SK-N-SH (cell line): Measurements from ENCODE around the gene FOXG1. TPM values are rescaled to one million over a fixed set of nuclear protein-coding genes. Genes with fewer than 3 reads are reported as not detected.

Experiments
- CTCF ChIA-PET: fragments of 300-600, 350-600 bp; formaldehyde crosslinking; extraction: SDS; loops from one replicate; lab custom pipeline; 2021; lab: Yijun Ruan, JAX
- POLR2A ChIA-PET: fragments of 350-600 bp; sonication (Branson Sonifier 250); formaldehyde crosslinking; extraction: SDS; loops from one replicate; lab custom pipeline; 2020; ENCODE audit warnings: antibody characterized with exemption, inconsistent platforms; lab: Yijun Ruan, JAX
- DNase-seq: peaks from one replicate; pipeline ENCODE4 v3.0.0; 2012
- H2AFZ ChIP-seq: fragments of 200-600 bp; sonication (generic); 2 replicates; pipeline ENCODE4 v1.8.1; 2016; ENCODE audit warnings: antibody characterized with exemption, mild to moderate bottlenecking, low read depth
- H3F3A ChIP-seq: fragments of 200-600 bp; sonication (generic); replicated peaks from 2 replicates; pipeline ENCODE3; 2016; ENCODE audit warnings: antibody characterized with exemption, mild to moderate bottlenecking; ENCODE audit not compliant: insufficient read depth
- H3K27ac ChIP-seq, 2 experiments: fragments of 200-500 bp in 1 of 2; fragments of 200-600 bp in 1 of 2; sonication (Bioruptor generic) in 1 of 2; sonication (generic), shearing (Covaris generic) in 1 of 2; 2 replicates each; pipeline versions ENCODE4 v1.5.1 to v1.6.1; 2014 to 2016; ENCODE audit warnings: low read depth in 2 of 2, inconsistent platforms in 1 of 2, low read length in 1 of 2, mild to moderate bottlenecking in 1 of 2, mixed read lengths in 1 of 2
- H3K27me3 ChIP-seq: fragments of 200-600 bp; sonication (generic), shearing (Covaris generic); 2 replicates; pipeline ENCODE4 v1.6.1; 2016; ENCODE audit warnings: mixed run types; ENCODE audit not compliant: insufficient read depth
- H3K36me3 ChIP-seq, 2 experiments: fragments of 200-500 bp in 1 of 2; fragments of 200-600 bp in 1 of 2; sonication (Bioruptor generic) in 1 of 2; sonication (generic) in 1 of 2; replicated peaks in 1 of 2; 2 replicates each; pipeline versions ENCODE3 to v1.5.1; 2014 to 2016; ENCODE audit warnings: low read length in 1 of 2, mild to moderate bottlenecking in 1 of 2; ENCODE audit not compliant: insufficient read depth in 2 of 2, control insufficient read depth in 1 of 2
- H3K4me1 ChIP-seq, 2 experiments: fragments of 200-500 bp in 1 of 2; fragments of 200-600 bp in 1 of 2; sonication (Bioruptor generic) in 1 of 2; sonication (generic), shearing (Covaris generic) in 1 of 2; 2 replicates each; pipeline versions ENCODE4 v1.5.1 to v1.6.1; 2014 to 2016; ENCODE audit warnings: low read depth in 1 of 2, low read length in 1 of 2, mixed run types in 1 of 2; ENCODE audit not compliant: insufficient read depth in 2 of 2, control insufficient read depth in 1 of 2
- H3K4me2 ChIP-seq: fragments of 200-600 bp; sonication (generic), shearing (Covaris generic); 2 replicates; pipeline ENCODE4 v1.6.1; 2017; ENCODE audit warnings: mixed run types
- H3K4me3 ChIP-seq, 2 experiments: fragments of 200-500 bp in 1 of 2; fragments of 200-600 bp in 1 of 2; sonication (Bioruptor generic) in 1 of 2; sonication (generic), shearing (Covaris generic) in 1 of 2; 2 replicates each; pipeline versions ENCODE4 v1.5.1 to v1.8.1; 2014 to 2016; ENCODE audit warnings: low read depth in 2 of 2, inconsistent platforms in 1 of 2, low read length in 1 of 2, mild to moderate bottlenecking in 1 of 2, mixed read lengths in 1 of 2, moderate library complexity in 1 of 2
- H3K79me2 ChIP-seq: fragments of 200-600 bp; sonication (generic); 2 replicates; pipeline ENCODE4 v1.8.1; 2017; ENCODE audit warnings: mild to moderate bottlenecking; ENCODE audit not compliant: insufficient read depth
- H3K9ac ChIP-seq: fragments of 200-600 bp; sonication (generic); 2 replicates; pipeline ENCODE4 v1.6.1; 2017; ENCODE audit warnings: mixed run types
- H3K9me2 ChIP-seq: fragments of 200-600 bp; sonication (generic); 2 replicates; pipeline ENCODE4 v1.6.1; 2017; ENCODE audit warnings: mixed run types
- H3K9me3 ChIP-seq: fragments of 200-600 bp; sonication (generic); 2 replicates; pipeline ENCODE4 v1.6.1; 2017; ENCODE audit warnings: mixed run types, mild to moderate bottlenecking, moderate library complexity
- H4K20me1 ChIP-seq: fragments of 200-600 bp; sonication (generic); 2 replicates; pipeline ENCODE4 v1.6.1; 2017; ENCODE audit warnings: mild to moderate bottlenecking, mixed run types; ENCODE audit not compliant: insufficient read depth
- CHD2 ChIP-seq: fragments of 150-350 bp; IDR thresholded peaks from 2 replicates; pipeline ENCODE4 v1.6.1; 2018; ENCODE audit warnings: low read length; ENCODE audit not compliant: partially characterized antibody
- CTCF ChIP-seq: fragments of 200-600 bp; sonication (generic); IDR thresholded peaks from 2 replicates; pipeline ENCODE4 v1.6.1; 2017; ENCODE audit warnings: antibody characterized with exemption, mild to moderate bottlenecking, moderate library complexity
- EZH2phosphoT487 ChIP-seq: fragments of 200-600 bp; sonication (generic); IDR thresholded peaks from 2 replicates; pipeline ENCODE4 v1.6.1; 2017; ENCODE audit warnings: low read depth, mixed run types, mild to moderate bottlenecking, antibody characterized with exemption, moderate library complexity, borderline replicate concordance
- FOSL2 ChIP-seq: IDR thresholded peaks from 2 replicates; pipeline ENCODE4 v1.4.0; 2012; ENCODE audit warnings: low read depth, mild to moderate bottlenecking, moderate library complexity, borderline replicate concordance
- FOXJ3 ChIP-seq: sonication (generic); formaldehyde crosslinking; IDR thresholded peaks from 2 replicates; pipeline ENCODE4 v1.5.1; 2020; ENCODE audit warnings: mild to moderate bottlenecking, missing genetic modification reagents
- FOXM1 ChIP-seq: IDR thresholded peaks from 2 replicates; pipeline ENCODE4 v1.4.0; 2012; ENCODE audit warnings: low read depth, mild to moderate bottlenecking
- GABPA ChIP-seq: IDR thresholded peaks from 2 replicates; pipeline ENCODE4 v1.4.0; 2012; ENCODE audit warnings: low read depth, mild to moderate bottlenecking
- GATA2 ChIP-seq: sonication (generic); formaldehyde crosslinking; IDR thresholded peaks from 2 replicates; pipeline ENCODE4 v1.5.0; 2020; ENCODE audit warnings: mild to moderate bottlenecking, missing genetic modification reagents
- MAX ChIP-seq: IDR thresholded peaks from 2 replicates; pipeline ENCODE4 v1.4.0; 2012; ENCODE audit warnings: low read depth
- MXI1 ChIP-seq: IDR thresholded peaks from 2 replicates; pipeline ENCODE4 v1.6.1; 2012; ENCODE audit warnings: mild to moderate bottlenecking, low read depth, low read length, improper control_type of control experiment
- POLR2AphosphoS5 ChIP-seq: IDR thresholded peaks from 2 replicates; pipeline ENCODE4 v1.6.1; 2012; ENCODE audit warnings: low read depth, low read length
- RFX5 ChIP-seq: IDR thresholded peaks from 2 replicates; pipeline ENCODE4 v1.6.1; 2012; ENCODE audit warnings: mild to moderate bottlenecking, improper control_type of control experiment, low read length
- RXRA ChIP-seq: IDR thresholded peaks from 2 replicates; pipeline ENCODE4 v1.4.0; 2012; ENCODE audit warnings: low read depth, mild to moderate bottlenecking, borderline replicate concordance
- SMC3 ChIP-seq: IDR thresholded peaks from 2 replicates; pipeline ENCODE4 v1.6.1; 2012; ENCODE audit warnings: low read depth, low read length, improper control_type of control experiment
- TAF1 ChIP-seq: IDR thresholded peaks from 2 replicates; pipeline ENCODE4 v1.6.1; 2012; ENCODE audit warnings: low read depth, mild to moderate bottlenecking, low read length, moderate library complexity, borderline replicate concordance
- TEAD4 ChIP-seq: IDR thresholded peaks from 2 replicates; pipeline ENCODE4 v1.4.0; 2012; ENCODE audit warnings: mild to moderate bottlenecking, borderline replicate concordance; ENCODE audit not compliant: insufficient read depth
- USF2 ChIP-seq: fragments of 150-350 bp; IDR thresholded peaks from 2 replicates; pipeline ENCODE4 v1.6.1; 2017; ENCODE audit warnings: antibody characterized with exemption, low read length, low read depth, borderline replicate concordance
- YY1 ChIP-seq: IDR thresholded peaks from 2 replicates; pipeline ENCODE4 v1.4.0; 2012; ENCODE audit warnings: low read depth, mild to moderate bottlenecking
- WGBS: methylation state at CpG from one replicate; pipeline ENCODE4 v1.1.6; 2017; ENCODE audit warnings: low lambda C conversion rate; 5-methylcytosine and 5-hydroxymethylcytosine counted together
- polyA plus RNA-seq, 3 experiments: library from polyadenylated mRNA; depleted of rRNA; stranded (reverse); fragments of >200 nt; gene quantifications; 2 replicates each; pipeline ENCODE4 v1.2.3, GENCODE V29; 2012
- TF ChIP-seq, protein P1 (sequence below): IDR thresholded peaks from 2 replicates; pipeline ENCODE4 v1.4.0; 2012; ENCODE audit warnings: low read depth, borderline replicate concordance

The FOXG1 gene
- polyA plus RNA-seq, 1 of the 3 experiments (the other 2 are of a cell fraction): not detected

DNA sequence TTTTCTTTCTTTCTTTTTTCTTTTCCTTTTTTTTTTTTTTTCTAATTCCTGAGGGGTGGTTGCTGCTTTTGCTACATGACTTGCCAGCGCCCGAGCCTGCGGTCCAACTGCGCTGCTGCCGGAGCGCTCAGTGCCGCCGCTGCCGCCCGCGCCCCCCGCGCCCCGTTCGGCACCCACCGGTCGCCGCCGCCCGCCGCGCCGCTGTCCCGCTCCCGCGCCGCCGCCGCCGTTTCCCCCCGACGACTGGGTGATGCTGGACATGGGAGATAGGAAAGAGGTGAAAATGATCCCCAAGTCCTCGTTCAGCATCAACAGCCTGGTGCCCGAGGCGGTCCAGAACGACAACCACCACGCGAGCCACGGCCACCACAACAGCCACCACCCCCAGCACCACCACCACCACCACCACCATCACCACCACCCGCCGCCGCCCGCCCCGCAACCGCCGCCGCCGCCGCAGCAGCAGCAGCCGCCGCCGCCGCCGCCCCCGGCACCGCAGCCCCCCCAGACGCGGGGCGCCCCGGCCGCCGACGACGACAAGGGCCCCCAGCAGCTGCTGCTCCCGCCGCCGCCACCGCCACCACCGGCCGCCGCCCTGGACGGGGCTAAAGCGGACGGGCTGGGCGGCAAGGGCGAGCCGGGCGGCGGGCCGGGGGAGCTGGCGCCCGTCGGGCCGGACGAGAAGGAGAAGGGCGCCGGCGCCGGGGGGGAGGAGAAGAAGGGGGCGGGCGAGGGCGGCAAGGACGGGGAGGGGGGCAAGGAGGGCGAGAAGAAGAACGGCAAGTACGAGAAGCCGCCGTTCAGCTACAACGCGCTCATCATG lies 654 bp downstream of the FOXG1 start:
- POLR2A ChIA-PET: no interaction called here
- DNase-seq: no peak
- no peak overlapping the region for H3K4me2 ChIP-seq
- no peaks in the 10 kb centered on the region for H3K36me3 ChIP-seq
- no peaks in the 10 kb centered on the region for H3K9me2 ChIP-seq
- H3K79me2 ChIP-seq: no peaks in the 10 kb centered on the region
- peaks cover 58% of the 10 kb centered on the region for H3K27me3 ChIP-seq
- H3K9ac ChIP-seq: no peak overlapping the region
- no peaks in the 10 kb centered on the region for H3K9me3 ChIP-seq
- H3K4me1 ChIP-seq: no peaks in the 10 kb centered on the region
- H3K4me3 ChIP-seq: no peak overlapping the region
- H3K27ac ChIP-seq: no peak overlapping the region
- 21% methylated on average over 62 of the region's 100 CpGs for WGBS
- TF ChIP-seq GABPA: no peak
- TF ChIP-seq FOSL2: no peak
- no peak for TF ChIP-seq POLR2AphosphoS5
- TF ChIP-seq EZH2phosphoT487: no peak
- no peak for TF ChIP-seq MAX
- no peak for TF ChIP-seq CHD2
- no peak for TF ChIP-seq GATA2 (CRISPR knock-in tag)
- TF ChIP-seq, protein P1, sequence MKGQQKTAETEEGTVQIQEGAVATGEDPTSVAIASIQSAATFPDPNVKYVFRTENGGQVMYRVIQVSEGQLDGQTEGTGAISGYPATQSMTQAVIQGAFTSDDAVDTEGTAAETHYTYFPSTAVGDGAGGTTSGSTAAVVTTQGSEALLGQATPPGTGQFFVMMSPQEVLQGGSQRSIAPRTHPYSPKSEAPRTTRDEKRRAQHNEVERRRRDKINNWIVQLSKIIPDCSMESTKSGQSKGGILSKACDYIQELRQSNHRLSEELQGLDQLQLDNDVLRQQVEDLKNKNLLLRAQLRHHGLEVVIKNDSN: no peak
- TF ChIP-seq TAF1: no peak
- CTCF ChIA-PET: interaction anchor here (3.6 kb wide), 1 partner anchor 10 kb away, joined by 15 read pairs; no protein-coding TSS in a partner anchor
- H3F3A ChIP-seq: no peaks in the 10 kb centered on the region
- no peaks in the 10 kb centered on the region for H4K20me1 ChIP-seq
- H2AFZ ChIP-seq: no peak overlapping the region

DNA sequence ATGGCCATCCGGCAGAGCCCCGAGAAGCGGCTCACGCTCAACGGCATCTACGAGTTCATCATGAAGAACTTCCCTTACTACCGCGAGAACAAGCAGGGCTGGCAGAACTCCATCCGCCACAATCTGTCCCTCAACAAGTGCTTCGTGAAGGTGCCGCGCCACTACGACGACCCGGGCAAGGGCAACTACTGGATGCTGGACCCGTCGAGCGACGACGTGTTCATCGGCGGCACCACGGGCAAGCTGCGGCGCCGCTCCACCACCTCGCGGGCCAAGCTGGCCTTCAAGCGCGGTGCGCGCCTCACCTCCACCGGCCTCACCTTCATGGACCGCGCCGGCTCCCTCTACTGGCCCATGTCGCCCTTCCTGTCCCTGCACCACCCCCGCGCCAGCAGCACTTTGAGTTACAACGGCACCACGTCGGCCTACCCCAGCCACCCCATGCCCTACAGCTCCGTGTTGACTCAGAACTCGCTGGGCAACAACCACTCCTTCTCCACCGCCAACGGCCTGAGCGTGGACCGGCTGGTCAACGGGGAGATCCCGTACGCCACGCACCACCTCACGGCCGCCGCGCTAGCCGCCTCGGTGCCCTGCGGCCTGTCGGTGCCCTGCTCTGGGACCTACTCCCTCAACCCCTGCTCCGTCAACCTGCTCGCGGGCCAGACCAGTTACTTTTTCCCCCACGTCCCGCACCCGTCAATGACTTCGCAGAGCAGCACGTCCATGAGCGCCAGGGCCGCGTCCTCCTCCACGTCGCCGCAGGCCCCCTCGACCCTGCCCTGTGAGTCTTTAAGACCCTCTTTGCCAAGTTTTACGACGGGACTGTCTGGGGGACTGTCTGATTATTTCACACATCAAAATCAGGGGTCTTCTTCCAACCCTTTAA lies 1.5 kb downstream of the FOXG1 start:
- POLR2A ChIA-PET: no interaction called here
- CTCF ChIA-PET: no interaction called here
- Histone ChIP-seq H3K27ac (no peak overlapping the region), H3K4me2 (no peak overlapping the region), H3K9me2 (no peaks in the 10 kb centered on the region), H3K9ac (no peak overlapping the region), H3F3A (no peaks in the 10 kb centered on the region), H3K27me3 (peaks cover 58% of the 10 kb centered on the region), H3K4me3 (no peak overlapping the region), H2AFZ (no peak overlapping the region), H3K4me1 (no peaks in the 10 kb centered on the region), H3K36me3 (no peaks in the 10 kb centered on the region), H4K20me1 (no peaks in the 10 kb centered on the region), H3K79me2 (no peaks in the 10 kb centered on the region), H3K9me3 (no peaks in the 10 kb centered on the region)
- WGBS: 40% methylated on average over 34 of the region's 77 CpGs
- TF ChIP-seq YY1 (no peak), MXI1 (no peak), FOXM1 (no peak), GATA2 (CRISPR knock-in tag) (no peak), SMC3 (no peak), FOSL2 (no peak), TEAD4 (no peak), USF2 (no peak), CTCF (no peak), RXRA (no peak), FOXJ3 (CRISPR knock-in tag) (no peak), CHD2 (no peak), POLR2AphosphoS5 (no peak), RFX5 (no peak)
- no peak for DNase-seq
